HG02938 (cell line): ENCODE measurements around the gene MRPL43.

Source experiments
- ATAC-seq: cut with Tn5 transposase; IDR thresholded peaks from one replicate; pipeline ENCODE4 v1.9.1; 2021; ENCODE audit warnings: mild to moderate bottlenecking, moderate library complexity; ENCODE audit not compliant: unreplicated experiment

MRPL43 gene

DNA sequence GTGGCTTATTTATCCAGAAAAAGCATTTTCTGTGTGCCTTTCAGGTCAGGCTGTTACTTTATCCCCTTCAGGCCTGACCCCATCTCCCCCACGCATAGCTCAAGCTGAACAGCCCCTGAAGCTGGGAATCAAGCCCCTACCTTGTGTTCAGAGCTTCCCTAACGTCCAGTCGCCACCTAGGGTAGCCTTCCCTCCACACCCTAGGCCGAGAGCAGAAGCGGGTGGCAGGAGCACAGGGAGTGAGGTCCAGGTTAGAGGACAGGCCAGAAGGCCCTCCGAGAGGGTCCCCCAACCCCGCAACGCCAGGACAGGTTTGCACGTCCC is 18.5 kb downstream of the MRPL43 start:
- no peak for ATAC-seq

DNA sequence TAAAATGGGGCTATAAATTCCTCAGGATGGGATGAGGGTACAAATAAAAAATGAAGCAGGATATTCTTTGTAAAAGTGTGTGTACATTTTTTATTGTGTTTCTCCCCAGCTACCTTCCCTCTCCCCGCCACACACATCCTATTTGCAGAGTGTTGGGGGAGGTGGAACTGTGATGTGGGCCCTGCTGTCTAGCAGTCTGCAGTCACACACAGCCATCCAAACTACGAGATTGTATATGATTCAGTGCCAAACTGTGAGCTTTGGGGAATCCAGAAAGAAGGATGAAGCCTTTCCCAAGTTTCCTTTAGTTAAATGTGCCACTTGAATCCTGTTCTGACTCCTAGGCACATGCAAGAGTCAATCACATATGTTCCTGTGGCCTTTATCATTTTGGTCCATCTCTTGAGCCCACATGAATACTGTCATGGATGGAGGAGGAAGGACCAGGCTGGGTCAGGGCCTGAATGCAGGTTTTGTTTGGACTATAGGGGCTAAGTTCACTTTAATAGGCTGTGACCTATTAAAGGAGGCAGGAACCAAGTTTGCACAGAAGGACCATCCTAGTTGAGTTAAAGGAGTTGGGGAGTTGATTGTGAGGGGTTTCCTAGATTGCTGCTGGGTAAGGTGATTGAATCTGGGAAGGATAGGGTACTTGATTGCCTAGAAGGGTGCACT is 19.1 kb downstream of the MRPL43 start:
- no peak for ATAC-seq

DNA sequence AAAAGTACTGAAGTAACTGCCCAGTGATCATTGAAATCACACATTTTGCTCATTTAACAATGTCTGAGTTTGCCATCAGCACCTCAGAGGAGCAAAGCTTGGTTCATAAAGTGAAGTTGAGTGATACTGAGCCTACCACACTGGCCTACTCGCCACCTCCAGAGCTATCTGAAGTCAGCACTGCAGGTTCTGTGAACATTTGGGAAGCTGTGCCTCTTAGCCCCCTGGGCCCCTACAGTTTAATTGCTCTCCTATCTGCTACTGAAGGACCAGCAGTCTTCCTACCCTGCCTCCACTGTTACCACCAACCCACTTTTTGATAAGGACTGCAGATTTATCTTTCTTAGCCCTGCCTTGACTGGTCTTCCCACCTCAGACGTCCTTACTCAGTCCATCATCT is 20.0 kb downstream of the MRPL43 start:
- no peak for ATAC-seq

DNA sequence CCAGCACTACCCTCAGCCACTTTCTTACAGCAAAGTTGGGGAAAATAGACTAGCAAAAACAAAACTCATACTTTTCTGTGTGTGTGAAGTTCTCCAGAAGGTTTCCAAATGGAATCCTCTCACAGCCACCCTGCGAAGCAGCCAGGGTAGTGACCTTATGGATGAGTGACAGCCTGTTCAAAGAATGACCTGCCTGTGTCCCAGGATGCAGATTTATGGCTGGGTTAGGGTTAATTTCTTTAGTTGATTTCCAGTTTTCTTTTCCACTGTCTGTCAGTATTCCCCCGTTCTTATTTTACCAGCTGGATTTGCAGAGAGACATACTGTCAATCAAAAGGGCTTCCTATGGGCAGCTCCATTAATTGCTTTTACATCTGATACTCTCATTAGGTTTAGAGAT is 20.4 kb downstream of the MRPL43 start:
- no peak for ATAC-seq

DNA sequence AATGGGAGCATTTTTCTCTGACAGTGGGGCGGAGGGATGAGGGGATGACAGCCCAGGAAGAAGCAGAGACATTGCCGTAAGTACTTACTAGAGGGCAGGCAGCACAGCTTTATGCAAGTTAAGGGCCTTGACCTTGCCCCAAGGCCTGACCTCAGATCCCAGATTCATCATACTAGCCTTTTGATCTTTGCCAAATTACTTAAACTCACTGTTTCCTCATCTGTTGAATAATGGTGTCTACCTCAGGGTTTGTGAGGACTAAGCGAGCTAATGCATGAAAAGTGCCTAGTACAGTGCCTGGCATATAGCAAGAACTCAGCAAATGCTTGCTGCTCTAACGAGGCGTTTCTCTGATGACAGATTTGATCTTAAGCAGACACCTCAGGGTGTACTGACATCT is 21.5 kb downstream of the MRPL43 start:
- ATAC-seq: no peak

DNA sequence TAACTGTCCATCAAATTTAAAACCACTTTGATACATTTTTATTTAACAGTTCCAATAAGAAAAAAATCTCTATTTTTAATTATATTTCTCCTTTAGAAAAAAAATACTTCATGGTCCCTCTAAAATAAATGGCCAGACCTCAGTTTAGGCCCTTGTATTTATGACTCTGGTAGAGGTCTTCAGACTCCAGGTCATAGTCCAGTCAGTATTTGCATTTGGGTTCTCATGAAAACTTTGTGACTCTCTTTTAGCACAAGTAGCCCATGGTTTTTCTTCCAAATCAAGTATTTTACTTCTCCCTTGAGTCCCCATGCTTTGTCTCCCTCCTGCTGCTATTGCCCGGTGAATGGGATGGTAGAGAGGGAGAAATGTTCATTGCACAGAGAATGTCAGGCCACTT is 23.5 kb downstream of the MRPL43 start:
- no peak for ATAC-seq

DNA sequence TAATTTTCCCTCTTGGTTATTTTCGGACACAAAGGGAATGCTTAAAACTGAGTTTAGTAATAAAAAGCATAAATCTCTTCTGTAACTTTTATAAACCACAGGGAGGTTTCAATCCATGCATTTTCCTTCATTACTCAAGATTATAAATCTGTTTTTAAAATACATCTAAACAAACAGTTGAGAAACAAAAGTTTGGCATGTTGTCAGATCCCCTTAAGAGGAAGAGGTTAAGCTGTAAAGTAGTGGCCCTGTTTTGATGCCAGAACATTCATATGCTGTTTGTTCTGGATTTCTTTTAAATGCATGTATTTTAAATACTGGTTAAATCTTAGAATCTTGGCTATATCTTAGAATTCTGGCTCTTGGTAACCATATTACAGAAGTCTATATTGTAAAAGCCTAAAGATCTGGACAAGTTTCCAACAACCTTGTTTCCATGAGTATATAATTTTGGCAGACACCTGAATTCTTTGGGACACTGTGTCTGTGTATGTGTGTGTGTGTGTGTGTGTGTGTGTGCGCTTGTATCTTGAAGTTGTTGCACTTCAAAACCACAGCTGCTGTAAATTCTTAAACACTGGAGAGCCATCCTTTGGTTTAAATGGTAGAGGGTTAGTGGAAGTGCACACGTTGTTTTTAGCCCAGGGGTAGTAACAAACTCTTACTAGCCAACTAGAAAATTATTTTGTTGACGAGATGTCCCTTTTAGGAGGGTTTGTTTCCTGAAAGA is 24.8 kb downstream of the MRPL43 start:
- ATAC-seq: no peak

DNA sequence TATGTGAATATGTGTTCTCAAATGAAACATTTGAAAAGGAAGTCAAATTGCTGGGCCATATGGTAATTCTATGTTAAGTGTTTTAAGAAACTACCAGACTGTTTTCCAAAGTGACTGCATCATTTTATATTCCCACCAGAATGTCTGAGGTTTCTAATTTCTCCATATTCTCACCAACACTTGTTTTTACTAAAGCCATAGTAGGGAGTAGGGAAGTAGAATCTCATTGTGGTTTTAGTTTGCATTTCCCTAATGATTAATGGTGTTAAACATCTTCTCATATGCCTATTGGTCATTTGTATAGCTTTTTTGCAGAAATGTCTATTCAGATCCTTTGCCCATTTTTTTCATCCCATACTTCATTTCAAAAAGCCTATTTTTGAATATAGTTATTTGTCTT is 27.0 kb downstream of the MRPL43 start:
- no peak for ATAC-seq

DNA sequence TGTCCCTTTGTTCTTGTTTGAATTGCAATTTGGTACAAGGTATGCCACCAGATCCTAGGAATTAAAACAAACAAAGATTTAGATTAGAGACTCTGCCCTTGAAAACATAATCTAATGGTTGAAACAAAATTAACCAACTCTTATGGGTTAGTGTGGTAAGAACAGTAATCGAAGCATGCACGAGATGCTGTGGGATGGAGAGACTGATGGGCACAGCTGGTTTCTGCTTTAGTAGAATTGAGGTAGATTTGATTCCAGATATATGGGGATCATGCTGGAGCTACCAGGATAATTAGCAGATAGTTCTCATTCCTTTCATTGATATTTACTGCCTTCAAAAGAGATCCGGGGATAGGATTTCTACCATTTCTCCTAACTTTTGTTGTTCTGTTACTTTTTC is 38.4 kb downstream of the MRPL43 start:
- no peak for ATAC-seq

DNA sequence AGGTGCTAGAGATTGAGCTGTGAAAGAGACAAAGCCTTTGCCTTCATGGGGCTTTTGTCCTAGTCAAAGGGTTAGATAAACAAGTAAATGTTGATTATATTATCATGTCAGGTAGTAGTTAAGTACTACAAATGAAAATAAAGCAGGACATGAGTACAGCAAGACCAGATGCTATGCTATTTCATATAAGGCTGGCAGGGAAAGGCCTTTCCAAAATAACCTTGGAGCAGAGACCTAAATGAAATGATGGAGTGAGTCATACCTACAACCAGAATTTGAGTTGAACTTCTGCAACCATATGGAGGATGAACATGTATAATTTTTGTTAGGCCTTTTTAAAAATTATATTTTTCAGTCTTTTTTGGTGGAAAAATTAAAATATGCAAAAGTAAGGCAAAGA is 41.5 kb downstream of the MRPL43 start:
- no peak for ATAC-seq

DNA sequence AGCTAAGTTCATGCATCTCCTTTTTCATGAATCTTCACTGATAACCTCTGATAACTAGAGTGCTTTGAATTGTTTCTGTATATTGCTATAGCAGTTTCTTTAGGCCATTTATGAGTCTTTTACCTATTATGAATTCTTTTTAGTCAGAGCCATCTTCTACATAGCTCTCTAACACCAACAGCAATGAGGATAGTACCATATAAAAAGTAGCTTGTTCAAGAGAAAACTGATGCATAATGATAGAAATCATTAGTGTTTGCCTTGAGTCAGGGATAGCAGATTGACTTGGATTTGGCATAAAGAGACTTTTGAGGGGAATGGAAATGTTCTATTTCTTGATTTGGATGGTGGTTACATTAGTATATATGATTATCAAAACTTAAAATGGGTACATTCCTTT is 43.8 kb downstream of the MRPL43 start:
- no peak for ATAC-seq

DNA sequence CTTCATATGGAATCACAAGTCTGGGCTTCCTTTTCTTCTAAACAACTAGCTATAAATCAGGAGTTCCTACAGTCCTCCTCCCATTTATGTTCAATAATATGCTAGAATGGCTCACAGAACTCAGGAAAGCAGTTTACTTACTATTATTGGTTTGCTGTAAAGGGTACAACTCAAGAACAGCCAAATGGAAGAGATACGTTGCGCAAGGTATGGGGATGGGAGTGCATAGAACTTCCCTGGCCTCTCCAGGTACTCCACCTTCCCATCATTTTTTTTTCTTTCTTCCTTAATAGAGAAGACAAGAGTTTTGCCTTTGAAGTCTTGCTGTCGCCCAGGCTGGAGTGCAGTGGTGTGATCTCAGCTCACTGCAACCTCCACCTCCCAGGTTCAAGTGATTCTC is 45.1 kb downstream of the MRPL43 start:
- ATAC-seq: no peak

DNA sequence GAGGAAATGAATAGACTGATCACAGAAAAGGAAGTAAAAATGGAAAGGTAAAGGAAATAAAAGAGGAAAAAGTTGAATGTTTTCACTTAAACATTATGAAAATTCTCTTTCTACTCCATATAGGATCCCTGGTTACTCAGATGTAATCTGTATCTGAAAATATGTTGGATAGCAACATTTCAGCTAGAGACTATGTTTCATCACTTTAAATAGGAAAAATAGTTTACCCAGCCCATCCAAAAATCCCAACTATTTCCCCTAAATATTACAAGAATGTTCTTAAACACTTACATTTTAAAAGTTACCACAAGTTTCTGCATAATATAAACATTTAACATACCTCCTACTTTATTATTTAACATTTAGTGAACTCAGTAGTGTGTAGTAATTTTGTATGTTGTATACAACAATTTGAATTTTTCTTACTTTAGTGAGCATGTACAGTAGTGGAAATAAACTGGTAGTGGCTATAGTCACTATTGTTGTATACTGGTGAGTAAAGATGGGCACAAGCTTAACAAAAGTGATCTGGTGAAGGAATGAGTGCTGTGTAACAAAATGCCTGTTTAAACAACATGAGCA is 47.4 kb downstream of the MRPL43 start:
- ATAC-seq: no peak
